Measurements from ENCODE around the gene CABS1.

The CABS1 gene

DNA sequence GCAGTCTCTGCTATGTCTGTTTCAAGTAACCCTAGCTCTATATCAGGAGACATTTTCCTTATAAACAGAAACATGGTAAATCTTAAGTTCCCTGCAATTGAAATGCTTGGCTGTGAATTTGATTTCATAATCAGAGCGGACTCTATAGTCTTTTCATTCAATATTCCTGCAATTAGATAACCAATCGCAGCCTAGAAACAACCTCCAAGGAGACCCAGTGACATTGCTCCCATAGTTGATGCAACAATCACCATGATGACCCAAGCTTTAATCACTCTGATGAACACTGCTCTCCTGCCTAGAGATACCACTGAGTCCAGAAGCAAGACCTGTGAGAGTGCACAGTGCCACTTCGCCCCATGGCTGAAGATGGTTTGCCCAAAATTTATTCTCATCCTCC, at the start of gene CABS1:
TSS of gene CABS1 (plus strand) at position 301 of the 400 bp plus-strand sequence. CDS start at position 360, 59 bp downstream.
- no peak for DNase-seq

GRCh38 chr4:70288651-70289050, 46.1 kb upstream of the CABS1 start:
- no peak for DNase-seq

DNA sequence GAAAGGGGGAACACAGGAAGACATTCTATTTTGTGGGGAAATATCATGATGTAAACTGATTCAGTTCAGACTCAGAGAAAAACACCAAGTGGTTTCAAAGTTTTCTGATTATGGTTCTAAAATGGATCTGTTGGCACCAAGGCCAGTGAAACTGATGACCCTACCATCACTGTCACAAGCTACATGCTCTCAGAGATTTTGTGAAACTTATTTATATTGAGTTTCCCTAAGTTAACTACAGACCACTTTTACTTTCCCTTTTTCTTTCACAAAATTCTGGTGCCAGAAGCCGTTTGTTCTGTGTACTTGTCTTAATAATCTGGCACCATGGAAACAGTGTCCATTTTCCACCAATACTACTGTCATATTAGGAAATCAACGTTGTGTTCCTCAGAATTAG, 43.4 kb upstream of the CABS1 start:
- DNase-seq = no peak

GRCh38 chr4:70297576-70297975, 37.2 kb upstream of the CABS1 start:
- DNase-seq = no peak

DNA sequence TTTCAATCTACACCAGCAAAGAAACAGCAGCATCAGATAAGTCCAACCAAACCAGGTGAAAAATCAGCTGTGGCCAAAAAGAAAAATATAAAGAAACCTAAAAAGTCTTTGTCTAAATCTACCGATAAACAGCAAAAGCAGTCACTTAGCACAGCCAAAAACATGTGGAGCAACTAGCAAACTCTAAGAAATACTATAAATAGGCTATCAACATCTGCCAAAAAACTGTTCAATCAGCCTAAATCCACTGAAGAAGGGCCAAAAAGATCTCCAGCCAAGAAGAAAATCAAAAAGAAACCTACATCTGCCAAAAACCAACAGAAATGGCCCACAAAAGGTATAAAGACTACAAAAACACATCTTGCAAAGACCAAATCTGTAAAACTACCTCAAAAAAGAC, 36.7 kb upstream of the CABS1 start:
- no peak for DNase-seq

DNA sequence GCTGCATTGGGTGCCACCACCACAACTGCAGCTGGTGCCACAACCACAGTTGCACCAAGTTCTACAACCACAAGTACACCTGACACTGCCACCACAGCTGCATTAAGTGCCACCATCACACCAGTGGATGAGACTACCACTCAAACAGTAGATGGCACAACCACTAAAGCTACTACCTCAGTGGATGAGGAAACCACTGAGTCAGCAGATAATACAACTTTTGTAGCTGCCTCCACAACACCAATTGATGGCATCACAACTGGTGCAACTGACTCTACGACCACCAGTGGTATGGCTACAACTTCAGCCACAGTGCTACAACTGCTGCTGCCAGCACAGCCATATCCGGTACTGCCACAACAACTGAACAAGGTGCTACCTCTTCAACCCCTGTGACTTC, 35.1 kb upstream of the CABS1 start:
- DNase-seq = no peak

GRCh38 chr4:70300215-70300614, 34.6 kb upstream of the CABS1 start:
- DNase-seq = no peak

GRCh38 chr4:70303090-70303489, 31.7 kb upstream of the CABS1 start:
- DNase-seq = no peak

GRCh38 chr4:70305601-70306000, 29.2 kb upstream of the CABS1 start:
- no peak for DNase-seq

GRCh38 chr4:70306076-70306475, 28.7 kb upstream of the CABS1 start:
- no peak for DNase-seq

GRCh38 chr4:70313736-70314135, 21.0 kb upstream of the CABS1 start:
- no peak for DNase-seq

DNA sequence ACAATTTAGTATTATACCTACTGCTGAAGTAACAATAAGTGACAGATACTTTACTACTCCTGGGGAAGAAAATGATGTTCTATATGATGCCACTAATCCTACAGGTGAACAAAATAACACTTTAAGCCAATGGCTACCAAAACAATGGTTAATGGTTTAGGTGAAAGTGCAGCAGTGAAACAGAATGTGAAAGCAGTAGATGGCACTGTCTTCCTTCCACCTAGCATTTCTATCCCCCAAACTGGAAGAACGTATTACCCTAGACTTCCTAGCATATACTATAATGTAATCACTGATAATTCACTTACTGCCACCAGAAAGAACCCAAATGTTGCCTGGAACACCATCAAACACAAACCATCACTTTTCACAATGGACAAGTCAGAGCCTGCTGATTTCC, 18.9 kb upstream of the CABS1 start:
- no peak for DNase-seq

- DNase-seq = no peak
Observed at GRCh38 chr4:70326052-70326451, 8.7 kb upstream of the CABS1 start.

- DNase-seq = no peak
Observed at GRCh38 chr4:70336043-70336442, 1.3 kb downstream of the CABS1 start.

GRCh38 chr4:70337886-70338420, 3.2 kb downstream of the CABS1 start:
- no peak for DNase-seq

GRCh38 chr4:70356185-70356584, 21.4 kb downstream of the CABS1 start:
- DNase-seq = no peak

DNA sequence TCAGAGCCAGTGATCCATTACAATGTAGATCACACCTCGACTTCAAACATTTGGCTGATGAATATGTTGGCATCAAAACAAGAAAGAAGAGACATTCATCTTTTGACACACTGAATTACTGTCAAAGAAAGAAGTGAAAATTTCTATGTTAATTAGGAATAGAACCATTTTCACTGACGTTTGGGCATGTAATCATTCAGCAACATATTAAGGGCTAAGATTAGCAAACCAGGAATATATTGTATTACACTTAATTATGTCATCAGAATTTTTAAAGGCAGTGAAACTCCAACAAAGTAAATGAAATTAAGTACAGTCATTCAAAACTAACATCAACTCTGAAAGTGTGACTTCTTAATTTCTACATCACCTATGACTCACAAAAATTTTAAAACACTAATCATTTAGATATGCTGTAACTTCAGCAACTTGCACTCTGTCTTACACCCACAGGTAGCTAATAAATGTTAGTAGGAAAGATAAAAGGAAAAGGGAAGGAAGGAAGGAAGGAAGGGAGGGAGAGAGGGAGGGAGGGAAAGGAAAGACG, 24.4 kb downstream of the CABS1 start:
- DNase-seq = no peak

DNA sequence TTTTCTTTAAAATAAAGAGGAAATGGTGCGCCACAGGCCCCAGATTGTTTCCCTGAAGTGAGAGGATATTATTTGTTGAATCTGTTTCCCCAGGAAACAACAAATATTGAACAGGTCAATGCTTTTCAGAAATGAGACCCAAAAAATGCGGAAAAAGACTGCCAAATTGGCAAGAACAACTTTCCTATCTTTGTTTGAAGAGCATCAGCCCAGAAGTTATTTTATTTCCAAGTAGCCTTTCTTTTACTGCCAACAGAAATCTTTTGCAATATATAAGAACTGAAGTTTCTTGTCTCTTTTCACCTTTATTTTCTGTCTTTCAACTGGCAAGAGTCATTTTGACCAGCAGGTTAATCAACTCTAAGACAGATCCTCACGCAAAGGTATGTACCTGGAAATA, 25.7 kb downstream of the CABS1 start, which contains the start of gene SMR3A:
TSS of gene SMR3A (plus strand) at position 301 of the 400 bp plus-strand sequence. CDS start 1,356 bp downstream, outside the sequence.
- DNase-seq = no peak

DNA sequence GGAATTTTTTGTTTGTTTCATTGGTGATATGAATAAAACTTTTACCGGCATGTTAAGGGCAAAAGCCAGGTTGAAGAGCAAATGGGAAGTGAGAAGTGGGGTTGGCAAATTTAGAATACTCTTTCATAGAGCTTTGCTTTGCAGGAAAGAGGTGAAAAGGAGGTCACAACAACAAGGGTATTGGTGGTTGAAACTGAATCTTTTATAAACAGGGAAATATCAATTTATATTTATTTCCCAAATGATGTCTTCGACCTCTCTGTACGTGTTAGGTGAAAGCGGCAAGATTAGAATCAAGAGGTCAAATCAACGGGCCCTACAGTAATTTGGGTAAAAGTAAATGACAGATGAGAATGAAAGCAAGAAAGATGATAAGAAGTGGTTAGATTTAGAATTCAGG, 29.2 kb downstream of the CABS1 start:
- no peak for DNase-seq

DNA sequence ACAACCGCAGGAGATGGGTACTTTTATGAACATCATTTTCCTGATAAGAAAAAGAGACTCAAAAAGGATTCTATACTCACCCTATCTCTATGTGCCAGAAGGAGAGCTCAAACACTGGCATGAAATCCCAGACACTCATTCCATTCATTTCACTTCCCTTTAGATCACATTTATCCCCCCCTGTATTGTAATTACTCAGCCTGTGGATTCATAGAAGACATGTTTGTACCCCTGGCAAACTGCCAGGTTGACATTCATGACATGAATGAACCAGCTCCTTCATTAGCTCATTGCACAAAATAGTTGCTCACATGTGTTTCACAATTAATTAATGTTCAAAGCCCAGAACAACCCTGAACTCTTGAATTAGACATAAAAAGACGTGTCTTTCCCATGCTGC, 30.7 kb downstream of the CABS1 start:
- no peak for DNase-seq

GRCh38 chr4:70367813-70368212, 33.0 kb downstream of the CABS1 start:
- no peak for DNase-seq

- DNase-seq = no peak
Observed at GRCh38 chr4:70371987-70372386, 37.2 kb downstream of the CABS1 start.

DNA sequence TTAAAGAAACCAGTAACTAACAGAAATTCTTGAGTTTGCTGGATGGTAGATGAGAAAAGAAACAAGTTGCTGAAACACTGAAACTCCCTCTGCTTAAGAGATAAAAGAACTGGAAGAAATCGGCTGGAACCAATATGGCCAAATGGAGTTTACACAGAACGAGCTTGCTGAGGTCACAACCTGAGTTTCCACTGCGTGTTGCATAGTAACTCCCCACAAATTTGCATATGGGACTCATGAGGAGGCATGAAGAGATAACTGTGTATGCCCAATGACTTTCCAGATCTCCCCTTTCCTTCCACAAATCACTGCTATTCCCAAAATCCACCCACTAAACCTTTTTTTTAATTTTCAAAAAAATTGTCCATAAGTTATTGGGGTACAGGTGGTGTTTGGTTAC, 38.0 kb downstream of the CABS1 start:
- no peak for DNase-seq

DNA sequence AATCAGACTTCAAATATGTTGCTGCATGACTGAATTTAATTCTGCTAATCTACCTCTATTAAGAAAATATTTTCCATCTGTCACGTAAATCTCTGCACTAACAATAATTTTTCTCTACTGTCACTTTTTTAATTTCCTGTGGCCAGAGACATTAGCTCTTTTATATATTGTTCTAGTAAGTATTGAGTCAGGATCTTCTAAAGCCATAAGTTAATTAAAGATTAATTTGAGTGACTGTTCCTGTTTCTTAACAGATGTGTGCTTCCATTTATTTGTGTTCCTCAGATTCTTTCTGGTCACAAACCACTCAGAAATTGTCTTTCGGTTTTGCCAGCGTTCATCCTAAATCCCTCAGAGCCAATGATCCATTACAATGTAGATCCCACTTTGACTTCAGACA, 45.8 kb downstream of the CABS1 start:
- DNase-seq = no peak

DNA sequence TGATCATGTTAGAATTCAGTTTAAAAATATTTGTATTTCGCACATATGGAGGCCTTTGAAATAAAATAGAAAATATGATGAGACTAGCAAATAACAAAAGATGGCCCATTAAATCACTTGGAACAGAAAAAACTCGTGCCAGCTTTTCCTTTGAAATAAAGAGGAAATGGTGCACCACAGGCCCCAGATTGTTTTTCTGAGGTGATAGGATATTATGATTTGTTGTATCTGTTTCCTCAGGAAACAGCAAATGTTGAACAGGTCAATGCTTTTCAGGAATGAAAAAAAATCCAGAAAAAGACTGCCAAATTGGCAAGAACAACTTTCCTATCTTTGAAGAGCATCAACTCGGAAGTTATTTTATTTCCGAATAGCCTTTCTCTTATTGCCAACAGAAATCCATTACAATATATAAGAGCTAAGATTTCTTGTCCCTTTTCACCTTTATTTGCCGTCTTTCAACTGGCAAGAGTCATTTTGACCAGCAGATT, 48.0 kb downstream of the CABS1 start, which contains the start of gene SMR3B:
TSS of gene SMR3B (plus strand) at position 441 of the 491 bp plus-strand sequence. CDS start 1,380 bp downstream, outside the sequence.
- DNase-seq = no peak
